ENCODE data around the gene DLGAP4. TPM values are rescaled to one million over a fixed set of nuclear protein-coding genes. Genes with fewer than 3 reads are reported as not detected.

DLGAP4 gene
- total and polyA plus RNA-seq, 10 of the 15 experiments (the other 5 are each of a cell fraction or from before 2014, with no cell fraction given) = 0.42 to 43.3 (median 19.0) TPM

- SMC1A ChIA-PET (ENCODE audit: uncharacterized antibody, unreplicated experiment) = no interaction called here
- intact Hi-C loops (cut with micrococcal nuclease; ENCODE audit: unreplicated experiment) (no loop called here), in situ Hi-C loops (cut with MboI) (no loop called here)
- no TSS peak for BruUV-seq (replicated peaks)
- Histone ChIP-seq H3K4me1 (ENCODE audit: control insufficient read depth, insufficient read depth, low read length) (no peaks in the 10 kb centered on the region), H3K27ac (ENCODE audit: control insufficient read depth, insufficient read depth) (no peak overlapping the region), H4K20me1 (ENCODE audit: control insufficient read depth, insufficient read depth) (no peaks in the 10 kb centered on the region), H3K4me2 (ENCODE audit: control insufficient read depth, insufficient read depth) (no peak overlapping the region), H3K27me3 (replicated peaks in 1 of 2; ENCODE audit: control insufficient read depth in 2 of 2, insufficient read depth in 2 of 2, low read length in 1 of 2) (peaks cover 0 to 5% of the 10 kb centered on the region in 2 experiments; a peak in 2 of 4 replicates), H3K79me2 (ENCODE audit: control insufficient read depth, insufficient read depth, low read length) (no peaks in the 10 kb centered on the region), H2AFZ (ENCODE audit: control insufficient read depth, low read depth, low read length) (no peak overlapping the region), H3K36me3 (ENCODE audit: control insufficient read depth in 2 of 2, insufficient read depth in 2 of 2, low read length in 1 of 2) (no peaks in the 10 kb centered on the region), H3K4me3 (no peak overlapping the region), H3K9me3 (replicated peaks; ENCODE audit: control insufficient read depth, insufficient read depth, low read length) (no peaks in the 10 kb centered on the region), H3K9ac (ENCODE audit: control insufficient read depth, insufficient read depth, low read length) (no peak overlapping the region)
- no peak for DNase-seq (ENCODE audit: low read depth, low spot score)
- POLR2A ChIA-PET = no interaction called here
- FAIRE-seq = no peak
- WGBS (ENCODE audit: insufficient coverage, insufficient replicate concordance, low lambda C conversion rate, missing lambda C conversion rate) = 39% methylated on average over 3 of the region's 3 CpGs
- CTCF ChIA-PET = interaction anchor here (1.4 kb wide), 1 partner anchor 30 kb away, joined by 4 read pairs; no protein-coding TSS in a partner anchor
- RAD21 ChIA-PET (ENCODE audit: unreplicated experiment) = no interaction called here
- TF ChIP-seq GATAD2B (conservative IDR thresholded peaks at IDR 0.05; ENCODE audit: low read depth) = no peak
- no peak for TF ChIP-seq MTA3 (IDR thresholded peaks at IDR 0.05; ENCODE audit: borderline replicate concordance, low read length)
- TF ChIP-seq IKZF2 (IDR thresholded peaks at IDR 0.05) = no peak
- TF ChIP-seq ZNF217 (IDR thresholded peaks at IDR 0.05) = no peak
- no peak for TF ChIP-seq ZNF384 (IDR thresholded peaks at IDR 0.05; ENCODE audit: borderline replicate concordance, low read depth, low read length)
- no peak for TF ChIP-seq TAF1 (IDR thresholded peaks at IDR 0.05; ENCODE audit: borderline replicate concordance, low read depth, low read length)
- TF ChIP-seq ESRRA (IDR thresholded peaks at IDR 0.05; ENCODE audit: low read length) = no peak
- no peak for TF ChIP-seq KAT2A (conservative IDR thresholded peaks at IDR 0.05; ENCODE audit: control insufficient read depth, low read depth, low read length)
- TF ChIP-seq ZNF687 (IDR thresholded peaks at IDR 0.05) = no peak
- TF ChIP-seq RB1 (IDR thresholded peaks at IDR 0.05; ENCODE audit: borderline replicate concordance) = no peak
- TF ChIP-seq MLLT1 (IDR thresholded peaks at IDR 0.05) = no peak
- no peak for TF ChIP-seq CHD1 (IDR thresholded peaks at IDR 0.05; ENCODE audit: low read depth, low read length)
- no peak for TF ChIP-seq NR2F1 (conservative IDR thresholded peaks at IDR 0.05)
- TF ChIP-seq CBX5 (IDR thresholded peaks at IDR 0.05; ENCODE audit: low read depth) = no peak
- TF ChIP-seq CBX3 (IDR thresholded peaks at IDR 0.05; ENCODE audit: borderline replicate concordance, low read depth) = no peak
- TF ChIP-seq FOXM1 (IDR thresholded peaks at IDR 0.05; ENCODE audit: low read depth, low read length) = no peak
- no peak for TF ChIP-seq HDGF (IDR thresholded peaks at IDR 0.05)
- no peak for TF ChIP-seq ZNF24 (IDR thresholded peaks at IDR 0.05)
- ATAC-seq = no peak
These were observed 63.6 kb downstream of the DLGAP4 start for GRCh38 chr20:36369739-36370138.

Measured in GM12878 (cell line).